Activated naive CD4-positive, alpha-beta T cell (primary cell): ENCODE results near the gene POLR2A.
A peak's percentile ranks its signal among the peaks of the same experiment; 100 is the strongest.
"Not testable (repeated sequence)": the region's sequence is repeated elsewhere in the genome, so short reads cannot be mapped to it uniquely, and the experiment has no call there.

ENCODE experiments used
- DNase-seq, 4 experiments: peaks; one replicate each; lab custom pipeline; 2025; lab: John Stamatoyannopoulos, UW

The POLR2A gene

GRCh38 chr17:7460850-7461660, 23.1 kb upstream of the POLR2A start:
- no peak for DNase-seq

- DNase-seq = no peak
Measured at GRCh38 chr17:7462474-7463371, 21.4 kb upstream of the POLR2A start.

- DNase-seq = no peak
Measured at GRCh38 chr17:7463372-7463846, 20.8 kb upstream of the POLR2A start.

- no peak for DNase-seq
Measured at GRCh38 chr17:7464081-7464480, 20.1 kb upstream of the POLR2A start.

GRCh38 chr17:7465597-7466275, 18.4 kb upstream of the POLR2A start:
- DNase-seq = no peak

GRCh38 chr17:7466318-7466638, 17.9 kb upstream of the POLR2A start:
- no peak for DNase-seq

- DNase-seq = no peak
Measured at GRCh38 chr17:7466639-7467341, 17.4 kb upstream of the POLR2A start.

GRCh38 chr17:7467498-7467897, 16.7 kb upstream of the POLR2A start:
- DNase-seq = no peak

- DNase-seq = no peak
Measured at GRCh38 chr17:7468290-7468689, 15.9 kb upstream of the POLR2A start.

- DNase-seq = no peak
Measured at GRCh38 chr17:7468804-7469389, 15.3 kb upstream of the POLR2A start.

GRCh38 chr17:7469843-7470242, 14.3 kb upstream of the POLR2A start:
- DNase-seq = not testable (repeated sequence)

GRCh38 chr17:7470457-7470973, 13.7 kb upstream of the POLR2A start:
- not testable (repeated sequence) for DNase-seq

- no peak for DNase-seq
Measured at GRCh38 chr17:7471729-7472128, 12.4 kb upstream of the POLR2A start.

- not testable (repeated sequence) for DNase-seq
Measured at GRCh38 chr17:7474767-7475166, 9.4 kb upstream of the POLR2A start.

GRCh38 chr17:7475764-7476422, 8.3 kb upstream of the POLR2A start:
- no peak for DNase-seq

GRCh38 chr17:7476494-7476893, 7.7 kb upstream of the POLR2A start:
- no peak for DNase-seq

- no peak for DNase-seq
Measured at GRCh38 chr17:7476951-7477350, 7.2 kb upstream of the POLR2A start.

GRCh38 chr17:7477392-7478275, 6.5 kb upstream of the POLR2A start:
- peak in 1 of 4 experiments; percentile 29 for DNase-seq
